Stimulated activated CD4-positive, alpha-beta T cell treated with anti-CD3 and anti-CD28 coated beads, TNF-alpha, amount 100 ng/mL, for 4 hours (primary cell): ENCODE results near the gene DARS2.

Source experiments
- DNase-seq, 3 experiments: peaks; one replicate each; pipeline ENCODE4 v3.0.0-alpha.2; 2020; ENCODE audit warnings: low read depth in 3 of 3

Gene DARS2

GRCh38 chr1:173886746-173887611 is 62.5 kb downstream of the DARS2 start:
- DNase-seq: no peak

GRCh38 chr1:173887627-173888026 is 63.2 kb downstream of the DARS2 start:
- DNase-seq: no peak

- no peak for DNase-seq
Observed at GRCh38 chr1:173888749-173889148, 64.3 kb downstream of the DARS2 start.

DNA sequence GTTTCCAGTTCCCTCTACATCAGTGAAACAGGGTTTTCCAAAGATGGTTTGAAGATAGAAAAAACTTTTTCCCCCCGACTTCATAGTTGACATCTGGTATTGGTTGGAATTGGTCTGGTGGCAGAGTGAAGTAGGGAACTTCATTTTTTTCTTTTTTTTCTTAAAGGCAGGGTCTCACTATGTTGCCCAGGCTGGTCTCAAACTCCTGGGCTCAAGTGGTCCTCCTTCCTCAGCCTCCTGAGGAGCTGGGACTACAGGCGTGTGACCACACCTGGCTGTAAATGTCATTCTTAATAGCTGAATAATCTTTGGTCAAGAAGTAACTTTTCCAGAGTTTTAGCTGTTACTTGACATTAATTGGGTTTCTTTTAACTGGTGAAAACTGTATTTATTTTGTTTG is 65.4 kb downstream of the DARS2 start:
- DNase-seq: no peak

GRCh38 chr1:173893611-173894010 is 69.1 kb downstream of the DARS2 start:
- DNase-seq: no peak

DNA sequence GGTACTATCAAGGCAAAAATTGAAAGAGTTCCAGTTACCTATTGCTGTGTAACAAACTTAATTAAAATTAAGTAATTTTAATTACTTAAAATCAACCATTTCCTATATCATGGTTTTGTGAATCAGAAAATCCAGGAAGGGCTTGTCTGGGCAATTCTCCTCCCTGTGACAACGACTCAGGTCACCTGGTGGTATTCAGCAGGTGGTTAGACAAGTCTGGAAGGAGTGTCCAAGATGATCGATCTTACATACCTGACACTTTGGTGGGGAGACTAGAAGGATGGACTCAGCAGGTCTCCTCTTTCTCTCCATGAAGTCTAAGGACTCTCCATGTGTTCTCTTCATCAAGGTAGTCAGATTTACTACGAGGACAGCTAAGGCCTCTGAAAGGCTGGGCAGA is 69.7 kb downstream of the DARS2 start:
- DNase-seq: no peak

GRCh38 chr1:173900427-173900826 is 76.0 kb downstream of the DARS2 start:
- DNase-seq: no peak

DNA sequence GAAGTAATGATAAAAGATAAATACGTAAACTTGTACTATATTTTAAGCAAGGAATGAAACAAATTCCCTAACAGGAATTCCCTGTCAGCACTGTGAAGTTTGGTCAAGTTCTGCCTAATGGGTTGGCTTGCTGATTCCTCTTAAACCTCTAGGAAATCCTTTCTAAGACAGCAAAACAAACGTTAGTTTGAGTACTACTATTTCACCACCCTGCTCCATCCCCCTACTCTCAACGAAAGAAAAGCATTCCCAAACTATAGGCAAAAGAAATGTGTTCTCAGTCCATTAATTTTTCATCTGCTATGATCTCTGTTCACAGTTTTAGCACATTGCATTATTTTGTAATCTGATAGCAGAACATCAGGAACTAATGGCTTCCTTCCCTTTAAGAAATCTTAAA is 76.5 kb downstream of the DARS2 start:
- DNase-seq: no peak

- DNase-seq: no peak
Observed at GRCh38 chr1:173903827-173904531, 79.5 kb downstream of the DARS2 start.
